ENCODE results near the gene TRAF3.

The TRAF3 gene

DNA sequence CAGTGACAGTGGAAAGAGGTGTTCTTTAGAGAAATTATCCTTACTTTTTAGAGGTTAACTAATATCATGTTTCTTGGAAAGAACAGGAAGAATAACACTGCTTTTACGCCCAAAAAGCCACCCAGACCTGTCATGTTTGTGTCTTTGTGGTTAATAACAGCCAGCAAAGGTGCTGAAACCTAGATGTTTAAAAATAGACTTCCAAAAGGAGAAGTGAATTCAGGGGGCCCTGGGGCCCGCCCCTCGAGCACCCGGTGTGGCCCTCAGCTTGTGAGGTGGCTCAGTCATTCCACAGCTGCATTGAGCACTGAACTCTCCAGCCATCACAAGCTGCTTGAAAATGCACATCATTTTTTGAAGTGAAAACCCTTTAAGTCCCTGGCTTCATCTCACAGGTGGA lies 124.4 kb downstream of the TRAF3 start:
- H3K4me1 Mint-ChIP-seq = peaks cover 44% of the 10 kb centered on the region
- peaks cover 23% of the 10 kb centered on the region for H3K36me3 Mint-ChIP-seq
- no peaks in the 10 kb centered on the region for H3K27me3 Mint-ChIP-seq
- peak; percentile 59 to 75 for DNase-seq (ENCODE audit: low spot score in 2 of 2)
- peak overlapping the region; percentile 93 for H3K27ac Mint-ChIP-seq
- peak; percentile 83 for ATAC-seq (ENCODE audit: low read depth)
- H3K9me3 Mint-ChIP-seq = no peaks in the 10 kb centered on the region
- peak overlapping the region; percentile 58 for H3K4me3 Mint-ChIP-seq

DNA sequence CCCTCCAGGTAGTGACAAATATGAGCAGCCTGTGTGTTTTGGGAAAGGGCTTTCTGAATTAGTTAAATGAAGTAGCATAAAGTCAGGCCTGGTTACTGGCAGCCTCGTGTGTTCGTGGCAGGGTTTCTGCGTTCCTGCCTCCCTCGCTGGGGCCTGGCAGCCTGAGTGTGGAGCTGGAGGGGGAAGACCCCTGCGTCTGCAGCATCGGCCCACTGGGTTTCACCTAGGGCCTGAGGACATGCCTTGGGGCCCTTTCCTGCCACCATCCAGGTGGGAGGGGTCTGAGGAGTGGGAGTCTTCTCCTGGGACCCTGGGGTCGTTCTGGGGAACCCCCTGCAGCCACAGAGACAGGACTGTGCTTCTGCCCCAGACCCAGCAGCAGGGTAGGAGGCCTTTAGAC lies 124.8 kb downstream of the TRAF3 start:
- peak overlapping the region; percentile 93 for H3K27ac Mint-ChIP-seq
- peak overlapping the region; percentile 58 for H3K4me3 Mint-ChIP-seq
- ATAC-seq (ENCODE audit: low read depth) (no peak), DNase-seq (ENCODE audit: low spot score in 2 of 2) (no peak)
- H3K4me1 Mint-ChIP-seq = peaks cover 42% of the 10 kb centered on the region
- no peaks in the 10 kb centered on the region for H3K9me3 Mint-ChIP-seq
- H3K27me3 Mint-ChIP-seq = no peaks in the 10 kb centered on the region
- H3K36me3 Mint-ChIP-seq = peaks cover 23% of the 10 kb centered on the region

DNA sequence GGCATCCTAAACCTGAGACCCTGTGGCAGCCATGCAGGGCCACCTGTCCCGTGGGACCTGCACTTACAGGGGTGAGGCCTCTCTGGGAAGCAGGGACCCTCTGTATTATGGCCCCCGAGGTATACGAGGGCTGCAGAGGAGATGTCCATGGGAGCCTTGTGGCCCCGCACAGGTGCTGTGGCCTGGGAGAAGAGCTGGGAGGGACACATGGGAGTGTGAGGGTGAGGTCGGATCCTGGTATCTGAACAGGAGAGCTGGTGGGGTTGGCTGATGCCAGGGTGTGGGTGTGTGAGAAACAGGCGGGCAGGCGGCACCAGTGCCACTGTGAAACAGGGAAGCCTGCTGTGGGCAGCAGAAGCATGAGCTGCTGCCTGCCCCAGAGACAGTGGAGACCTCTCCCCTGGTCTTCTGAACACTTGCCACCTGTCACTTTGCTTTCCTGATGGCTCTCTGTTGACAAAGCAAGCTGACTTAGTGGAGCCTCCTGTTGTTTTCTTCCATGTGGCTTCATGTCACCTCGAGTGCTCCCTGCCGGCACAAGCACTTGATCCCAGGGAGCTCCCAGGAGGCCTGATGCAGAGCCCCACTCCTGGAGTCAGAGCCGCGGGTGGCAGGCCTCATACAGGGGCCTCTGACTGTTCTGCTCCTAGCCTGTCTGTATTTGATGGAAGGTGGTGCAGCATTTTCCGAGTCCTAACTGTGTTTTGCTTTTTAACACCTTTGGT lies 125.4 kb downstream of the TRAF3 start:
- peaks cover 24% of the 10 kb centered on the region for H3K36me3 Mint-ChIP-seq

DNA sequence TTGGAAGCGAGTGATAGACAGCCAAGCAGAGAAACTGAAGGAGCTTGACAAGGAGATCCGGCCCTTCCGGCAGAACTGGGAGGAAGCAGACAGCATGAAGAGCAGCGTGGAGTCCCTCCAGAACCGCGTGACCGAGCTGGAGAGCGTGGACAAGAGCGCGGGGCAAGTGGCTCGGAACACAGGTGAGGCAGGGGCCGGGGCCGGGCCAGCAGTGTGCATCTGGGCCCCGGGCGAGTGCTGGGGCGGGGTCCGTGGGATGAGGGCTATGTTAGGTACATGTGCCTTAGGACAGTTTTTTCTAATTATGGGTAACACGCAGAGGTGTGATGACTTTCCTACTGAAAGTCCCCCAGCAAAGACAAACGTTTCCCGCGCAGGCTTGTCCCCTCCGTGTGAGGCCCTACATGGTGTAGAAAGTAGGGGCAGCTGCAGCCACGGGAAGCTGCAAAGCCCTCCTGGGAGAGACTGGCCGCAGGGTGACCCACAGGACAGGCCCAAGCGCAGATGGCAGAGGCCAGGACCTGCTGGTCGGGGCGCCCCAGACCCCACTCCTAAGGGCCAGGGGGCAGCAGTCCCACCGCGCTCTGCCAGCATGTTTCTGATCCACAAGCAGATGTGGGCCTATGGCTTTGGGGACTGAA lies 126.1 kb downstream of the TRAF3 start:
- Mint-ChIP-seq H3K4me3 (peak overlapping the region; percentile 6), H3K27ac (peak overlapping the region; percentile 93), H3K27me3 (no peaks in the 10 kb centered on the region), H3K9me3 (no peaks in the 10 kb centered on the region), H3K4me1 (peaks cover 46% of the 10 kb centered on the region), H3K36me3 (peaks cover 27% of the 10 kb centered on the region)
- ATAC-seq (ENCODE audit: low read depth) (no peak), DNase-seq (ENCODE audit: low spot score in 2 of 2) (no peak)

More for the DNA sequence above, 125.4 kb downstream of the TRAF3 start:
- Mint-ChIP-seq H3K27me3 (no peaks in the 10 kb centered on the region), H3K27ac (peak overlapping the region; percentile 93), H3K4me3 (peak overlapping the region; percentile 58), H3K4me1 (peaks cover 45% of the 10 kb centered on the region), H3K9me3 (no peaks in the 10 kb centered on the region)
- DNase-seq (ENCODE audit: low spot score in 2 of 2) = no peak
- no peak for ATAC-seq (ENCODE audit: low read depth)

DNA sequence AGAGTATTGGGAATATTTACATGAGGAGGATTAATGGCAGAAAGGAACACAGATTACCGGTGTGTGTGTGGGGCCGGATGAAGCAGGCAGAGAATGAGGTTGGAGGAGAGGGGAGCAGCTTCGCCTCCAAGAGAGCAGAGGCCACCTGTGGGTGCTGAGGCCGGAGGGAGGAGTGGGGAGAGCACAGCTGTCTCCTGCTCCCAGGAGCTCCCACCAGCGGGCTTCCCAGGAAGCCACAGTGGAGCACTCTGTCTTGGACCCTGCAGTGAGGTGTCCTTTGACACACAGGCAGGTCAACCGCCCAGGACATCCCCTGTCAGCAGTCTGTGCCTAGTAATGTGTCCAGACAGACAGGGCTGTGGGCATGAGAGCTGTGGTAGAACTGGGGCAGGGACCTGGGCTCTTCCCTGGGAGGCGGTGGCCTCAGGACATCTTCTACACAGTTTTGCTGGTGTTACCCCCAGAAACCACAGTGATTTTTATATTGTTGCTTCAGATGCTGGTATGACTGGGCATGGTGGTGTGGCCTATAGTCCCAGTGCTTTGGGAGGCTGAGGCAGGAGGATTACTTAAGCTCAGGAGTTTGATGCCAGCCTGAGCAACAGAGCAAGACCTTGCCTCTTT lies 126.8 kb downstream of the TRAF3 start:
- peaks cover 41% of the 10 kb centered on the region for H3K4me1 Mint-ChIP-seq
- ATAC-seq (ENCODE audit: low read depth) (no peak), DNase-seq (ENCODE audit: low spot score in 2 of 2) (no peak)
- no peak overlapping the region for H3K27ac Mint-ChIP-seq
- H3K9me3 Mint-ChIP-seq = no peaks in the 10 kb centered on the region
- peaks cover 24% of the 10 kb centered on the region for H3K36me3 Mint-ChIP-seq
- H3K4me3 Mint-ChIP-seq = no peak overlapping the region
- H3K27me3 Mint-ChIP-seq = no peaks in the 10 kb centered on the region

DNA sequence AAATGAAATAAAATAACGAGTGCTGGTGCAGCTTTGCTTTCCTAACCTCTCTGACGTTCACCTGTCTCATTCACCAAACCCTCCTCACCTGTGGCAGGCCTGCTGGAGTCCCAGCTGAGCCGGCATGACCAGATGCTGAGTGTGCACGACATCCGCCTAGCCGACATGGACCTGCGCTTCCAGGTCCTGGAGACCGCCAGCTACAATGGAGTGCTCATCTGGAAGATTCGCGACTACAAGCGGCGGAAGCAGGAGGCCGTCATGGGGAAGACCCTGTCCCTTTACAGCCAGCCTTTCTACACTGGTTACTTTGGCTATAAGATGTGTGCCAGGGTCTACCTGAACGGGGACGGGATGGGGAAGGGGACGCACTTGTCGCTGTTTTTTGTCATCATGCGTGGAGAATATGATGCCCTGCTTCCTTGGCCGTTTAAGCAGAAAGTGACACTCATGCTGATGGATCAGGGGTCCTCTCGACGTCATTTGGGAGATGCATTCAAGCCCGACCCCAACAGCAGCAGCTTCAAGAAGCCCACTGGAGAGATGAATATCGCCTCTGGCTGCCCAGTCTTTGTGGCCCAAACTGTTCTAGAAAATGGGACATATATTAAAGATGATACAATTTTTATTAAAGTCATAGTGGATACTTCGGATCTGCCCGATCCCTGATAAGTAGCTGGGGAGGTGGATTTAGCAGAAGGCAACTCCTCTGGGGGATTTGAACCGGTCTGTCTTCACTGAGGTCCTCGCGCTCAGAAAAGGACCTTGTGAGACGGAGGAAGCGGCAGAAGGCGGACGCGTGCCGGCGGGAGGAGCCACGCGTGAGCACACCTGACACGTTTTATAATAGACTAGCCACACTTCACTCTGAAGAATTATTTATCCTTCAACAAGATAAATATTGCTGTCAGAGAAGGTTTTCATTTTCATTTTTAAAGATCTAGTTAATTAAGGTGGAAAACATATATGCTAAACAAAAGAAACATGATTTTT lies 128.2 kb downstream of the TRAF3 start:
- ATAC-seq (ENCODE audit: low read depth) (no peak), DNase-seq (ENCODE audit: low spot score in 2 of 2) (no peak)
- Mint-ChIP-seq H3K4me3 (no peak overlapping the region), H3K27ac (no peak overlapping the region), H3K27me3 (no peaks in the 10 kb centered on the region), H3K9me3 (no peaks in the 10 kb centered on the region), H3K36me3 (peaks cover 24% of the 10 kb centered on the region), H3K4me1 (peaks cover 36% of the 10 kb centered on the region)

DNA sequence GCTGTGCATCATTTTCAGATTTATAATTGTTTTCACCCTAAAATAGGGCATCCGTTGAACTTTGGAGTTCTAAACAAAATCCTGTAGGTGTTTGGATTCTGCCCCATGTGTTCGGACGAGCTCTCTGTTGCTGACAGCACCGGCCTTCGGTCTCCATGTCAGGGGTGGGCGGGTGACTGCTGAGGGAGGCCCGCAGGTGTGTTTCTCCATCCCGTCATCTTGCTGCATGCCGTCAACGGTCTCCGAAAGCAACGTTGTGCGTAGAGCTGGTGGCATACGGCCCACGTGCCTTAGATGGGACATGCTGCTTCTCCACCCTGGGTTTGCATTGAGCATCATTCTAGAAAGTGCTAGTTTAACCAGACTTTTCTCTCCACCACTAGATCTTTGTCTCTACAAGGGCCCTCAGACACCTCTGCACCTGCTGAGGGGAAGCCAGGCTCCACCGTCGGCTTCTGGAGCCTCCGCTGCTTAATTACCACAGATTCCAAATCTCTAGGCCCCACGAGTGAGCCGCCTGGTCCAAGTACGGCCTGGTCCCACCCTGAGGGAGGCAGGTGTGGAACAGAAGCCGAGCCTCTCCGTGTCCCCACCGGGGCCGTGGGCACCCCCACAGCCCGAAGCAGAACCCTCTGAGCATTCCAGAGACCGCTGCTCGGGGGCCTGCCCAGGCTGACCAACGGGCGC lies 129.5 kb downstream of the TRAF3 start:
- H3K4me3 Mint-ChIP-seq = no peak overlapping the region
- H3K27ac Mint-ChIP-seq = no peak overlapping the region
- DNase-seq (ENCODE audit: low spot score in 2 of 2) (no peak), ATAC-seq (ENCODE audit: low read depth) (no peak)
- H3K27me3 Mint-ChIP-seq = no peaks in the 10 kb centered on the region
- H3K4me1 Mint-ChIP-seq = peaks cover 27% of the 10 kb centered on the region
- no peaks in the 10 kb centered on the region for H3K9me3 Mint-ChIP-seq
- peaks cover 28% of the 10 kb centered on the region for H3K36me3 Mint-ChIP-seq

DNA sequence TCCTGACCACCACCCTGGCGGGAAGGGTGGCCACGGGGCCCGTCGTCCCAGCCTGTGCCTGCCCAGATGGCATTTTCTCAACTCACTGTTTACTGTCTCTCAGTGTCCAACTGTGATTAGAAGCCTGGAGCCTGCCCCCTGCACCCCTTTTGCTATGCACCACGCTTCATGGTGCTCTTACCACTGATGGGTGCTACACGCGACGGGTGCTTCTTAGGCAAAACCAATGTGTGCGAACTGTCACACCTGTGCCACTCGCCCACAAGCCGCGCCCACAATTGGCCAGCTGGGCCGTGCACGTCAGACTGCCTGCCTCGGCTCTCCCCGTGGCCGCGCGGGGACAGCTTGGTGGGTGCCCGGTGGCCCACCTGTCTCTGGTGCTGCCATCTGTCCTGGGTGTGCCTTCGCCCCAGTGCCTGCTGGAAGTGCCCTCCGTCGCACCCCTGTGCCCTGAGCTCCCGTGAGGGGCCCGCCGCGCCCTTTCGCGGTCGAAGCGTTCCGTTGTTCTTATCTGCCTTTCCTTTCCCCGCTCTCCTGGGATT lies 130.1 kb downstream of the TRAF3 start:
- no peaks in the 10 kb centered on the region for H3K27me3 Mint-ChIP-seq
- H3K36me3 Mint-ChIP-seq = peaks cover 28% of the 10 kb centered on the region
- no peak overlapping the region for H3K4me3 Mint-ChIP-seq
- ATAC-seq (ENCODE audit: low read depth) (peak; percentile 83), DNase-seq (ENCODE audit: low spot score in 2 of 2) (no peak)
- peaks cover 21% of the 10 kb centered on the region for H3K4me1 Mint-ChIP-seq
- H3K9me3 Mint-ChIP-seq = no peaks in the 10 kb centered on the region
- peak overlapping the region; percentile 73 for H3K27ac Mint-ChIP-seq

DNA sequence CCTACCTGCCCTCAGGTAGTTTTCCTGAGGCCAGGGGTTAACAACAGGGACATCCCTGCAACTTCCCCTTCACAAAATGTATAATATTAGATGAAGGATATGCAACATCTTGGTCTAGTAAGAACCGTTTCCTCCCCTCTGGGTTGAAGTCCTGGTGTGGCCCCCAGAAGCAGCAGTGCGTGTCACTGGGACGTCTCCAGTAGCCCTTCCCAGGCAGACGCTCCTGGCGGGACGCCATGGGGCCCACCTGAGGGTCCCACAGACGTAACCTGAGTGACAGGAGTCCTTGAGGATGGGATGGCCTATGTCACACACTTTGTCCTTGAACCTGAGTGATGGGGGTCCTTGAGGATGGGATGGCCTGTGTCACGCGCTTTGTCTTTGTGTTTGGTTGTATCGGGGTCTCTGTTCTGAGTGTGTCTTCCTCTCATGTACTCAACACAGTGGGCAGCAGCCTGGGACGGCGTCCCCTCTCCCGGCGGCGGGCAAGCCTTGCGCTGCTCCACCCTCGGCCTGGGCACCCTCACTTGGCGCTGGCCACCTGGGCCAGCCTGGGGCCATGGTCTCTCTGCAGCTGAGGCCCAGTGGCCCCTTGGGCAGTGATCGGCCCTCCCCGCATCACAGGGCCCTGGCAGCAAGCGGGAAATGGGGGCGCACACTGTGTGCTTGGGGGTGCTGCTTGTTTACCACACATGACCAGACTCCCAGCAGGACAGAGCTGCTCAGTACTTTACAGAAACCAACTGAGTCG lies 130.9 kb downstream of the TRAF3 start:
- Mint-ChIP-seq H3K27ac (peak overlapping the region; percentile 73), H3K4me3 (no peak overlapping the region), H3K36me3 (peaks cover 23% of the 10 kb centered on the region), H3K4me1 (peaks cover 13% of the 10 kb centered on the region), H3K9me3 (no peaks in the 10 kb centered on the region), H3K27me3 (no peaks in the 10 kb centered on the region)
- DNase-seq (ENCODE audit: low spot score in 2 of 2) (no peak), ATAC-seq (ENCODE audit: low read depth) (no peak)

DNA sequence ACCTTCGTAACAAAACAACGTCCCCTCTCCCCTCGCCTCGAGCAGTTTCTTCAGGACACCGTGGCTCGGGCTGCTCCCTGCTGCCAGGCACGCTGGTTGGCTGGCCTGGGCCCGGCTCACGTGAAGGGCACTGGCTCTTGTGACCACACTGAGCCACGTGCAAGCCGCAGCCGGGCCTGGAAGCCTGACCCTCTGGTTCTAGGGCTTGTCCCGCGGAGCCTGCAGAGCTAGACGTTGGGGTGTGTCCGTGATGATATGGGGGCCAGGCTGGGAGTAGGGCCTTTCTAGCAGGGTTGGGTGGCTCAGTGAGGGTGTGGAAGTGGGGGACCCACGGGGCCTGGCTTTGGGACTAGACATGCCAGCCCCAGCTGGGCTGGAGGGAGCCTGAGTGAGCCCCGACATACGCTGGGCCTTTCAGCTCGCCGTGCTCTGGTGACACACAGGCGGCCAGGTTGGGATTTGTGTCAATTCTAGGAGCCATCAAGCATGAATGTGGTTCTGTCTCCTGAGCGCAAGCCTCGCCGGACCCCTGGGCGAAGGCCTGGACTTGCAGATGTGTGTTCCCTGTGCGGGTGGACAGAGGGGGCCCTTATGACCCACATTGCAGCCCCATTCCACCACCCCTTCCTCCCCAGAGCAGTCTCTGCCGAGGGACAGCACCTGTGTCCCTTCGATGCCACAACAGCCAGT lies 131.7 kb downstream of the TRAF3 start:
- H3K4me3 Mint-ChIP-seq = no peak overlapping the region
- ATAC-seq (ENCODE audit: low read depth) (no peak), DNase-seq (ENCODE audit: low spot score in 2 of 2) (no peak)
- H3K4me1 Mint-ChIP-seq = peaks cover 9% of the 10 kb centered on the region
- peaks cover 18% of the 10 kb centered on the region for H3K36me3 Mint-ChIP-seq
- no peaks in the 10 kb centered on the region for H3K9me3 Mint-ChIP-seq
- peak overlapping the region; percentile 14 for H3K27ac Mint-ChIP-seq
- no peaks in the 10 kb centered on the region for H3K27me3 Mint-ChIP-seq

DNA sequence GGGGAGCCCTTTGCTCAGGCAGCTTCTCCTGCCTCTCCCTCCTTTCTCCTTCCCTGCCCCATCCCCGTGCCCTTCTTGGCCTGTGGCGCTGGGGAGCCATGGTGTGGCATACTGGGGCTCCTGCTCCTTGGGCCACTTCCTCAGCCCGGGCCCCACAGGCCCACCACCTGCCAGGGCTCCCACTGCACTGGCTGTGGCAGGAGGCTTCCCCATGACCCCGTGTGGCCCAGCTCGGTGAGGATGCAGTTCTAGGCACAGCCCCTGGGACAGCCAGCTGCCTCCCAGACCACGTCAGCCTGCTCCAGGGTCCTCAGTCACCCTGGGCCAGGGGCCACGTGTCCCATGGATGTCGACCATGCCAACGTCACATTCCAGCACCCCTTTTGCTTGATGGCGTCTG lies 132.2 kb downstream of the TRAF3 start:
- peaks cover 18% of the 10 kb centered on the region for H3K36me3 Mint-ChIP-seq
- DNase-seq (ENCODE audit: low spot score in 2 of 2) = no peak
- H3K4me3 Mint-ChIP-seq = no peak overlapping the region
- no peak for ATAC-seq (ENCODE audit: low read depth)
- no peaks in the 10 kb centered on the region for H3K9me3 Mint-ChIP-seq
- peaks cover 9% of the 10 kb centered on the region for H3K4me1 Mint-ChIP-seq
- no peaks in the 10 kb centered on the region for H3K27me3 Mint-ChIP-seq
- no peak overlapping the region for H3K27ac Mint-ChIP-seq

DNA sequence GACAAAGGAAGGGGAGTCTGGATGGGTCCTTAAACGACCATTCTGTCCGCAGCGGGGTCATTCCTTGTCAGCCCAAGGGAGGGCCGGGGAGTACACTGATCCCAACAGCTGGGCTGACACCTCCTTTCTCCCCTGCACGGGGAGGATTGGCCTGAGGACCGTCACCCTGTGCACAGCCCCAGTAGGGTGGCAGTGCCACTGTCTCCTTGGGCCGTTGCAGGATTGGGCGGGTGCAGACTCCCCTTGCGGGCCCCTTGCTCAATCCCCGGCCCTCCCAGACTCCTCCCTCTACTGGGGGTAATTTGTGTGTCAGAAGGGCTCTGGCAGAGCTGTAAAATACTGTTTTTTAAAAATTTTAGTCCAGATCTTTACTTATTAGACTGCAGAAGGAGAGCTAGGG lies 132.7 kb downstream of the TRAF3 start:
- ATAC-seq (ENCODE audit: low read depth) = no peak
- H3K4me1 Mint-ChIP-seq = peaks cover 9% of the 10 kb centered on the region
- no peak overlapping the region for H3K27ac Mint-ChIP-seq
- peaks cover 18% of the 10 kb centered on the region for H3K36me3 Mint-ChIP-seq
- no peak overlapping the region for H3K4me3 Mint-ChIP-seq
- H3K9me3 Mint-ChIP-seq = no peaks in the 10 kb centered on the region
- DNase-seq (ENCODE audit: low spot score in 2 of 2) = no peak
- no peaks in the 10 kb centered on the region for H3K27me3 Mint-ChIP-seq
